IPS-18a (cell line): Measurements from ENCODE around the gene TRIO.

Experiments
- H3K27ac ChIP-seq: one replicate; pipeline ENCODE4 v1.5.1; 2013; ENCODE audit warnings: low read length
- H3K27me3 ChIP-seq: one replicate; pipeline ENCODE4 v1.6.1; 2013; ENCODE audit warnings: mild to moderate bottlenecking, low read length; ENCODE audit not compliant: control insufficient read depth, insufficient read depth
- H3K36me3 ChIP-seq: one replicate; pipeline ENCODE4 v1.6.1; 2013; ENCODE audit warnings: low read depth, low read length; ENCODE audit not compliant: control insufficient read depth
- H3K4me1 ChIP-seq: one replicate; pipeline ENCODE4 v1.6.1; 2013; ENCODE audit warnings: low read depth, low read length; ENCODE audit not compliant: control insufficient read depth
- H3K4me3 ChIP-seq: one replicate; pipeline ENCODE4 v1.5.1; 2013; ENCODE audit warnings: low read length
- H3K9ac ChIP-seq: one replicate; pipeline ENCODE4 v1.6.1; 2013; ENCODE audit warnings: mild to moderate bottlenecking, low read length, moderate library complexity
- H3K9me3 ChIP-seq: one replicate; pipeline ENCODE4 v1.6.1; 2013; ENCODE audit warnings: low read depth, low read length; ENCODE audit not compliant: control insufficient read depth

TRIO gene

DNA sequence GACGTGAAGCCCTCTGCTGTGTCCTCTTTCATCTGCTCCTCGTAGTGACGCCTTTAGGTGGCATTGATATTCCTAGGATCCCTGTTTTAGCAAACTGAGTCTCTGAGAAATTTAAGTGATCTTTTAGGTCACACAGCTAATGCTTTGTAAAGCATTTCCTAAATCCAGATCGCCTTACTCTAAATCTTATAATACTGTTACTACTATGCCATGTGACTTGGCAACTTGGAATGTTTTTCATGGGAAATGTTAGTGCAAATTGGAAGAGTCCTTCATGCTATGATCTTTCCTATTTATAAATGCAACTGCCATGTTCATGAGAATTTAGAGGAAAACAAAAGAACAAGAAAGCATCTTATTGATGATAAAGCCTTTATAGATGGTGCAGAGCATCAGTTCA is 212.2 kb downstream of the TRIO start:
- no peak overlapping the region for H3K9ac ChIP-seq
- no peak overlapping the region for H3K4me3 ChIP-seq
- peaks cover 18% of the 10 kb centered on the region for H3K4me1 ChIP-seq
- H3K27ac ChIP-seq: no peak overlapping the region
- no peaks in the 10 kb centered on the region for H3K9me3 ChIP-seq
- H3K27me3 ChIP-seq: no peaks in the 10 kb centered on the region
- H3K36me3 ChIP-seq: peaks cover 8% of the 10 kb centered on the region

DNA sequence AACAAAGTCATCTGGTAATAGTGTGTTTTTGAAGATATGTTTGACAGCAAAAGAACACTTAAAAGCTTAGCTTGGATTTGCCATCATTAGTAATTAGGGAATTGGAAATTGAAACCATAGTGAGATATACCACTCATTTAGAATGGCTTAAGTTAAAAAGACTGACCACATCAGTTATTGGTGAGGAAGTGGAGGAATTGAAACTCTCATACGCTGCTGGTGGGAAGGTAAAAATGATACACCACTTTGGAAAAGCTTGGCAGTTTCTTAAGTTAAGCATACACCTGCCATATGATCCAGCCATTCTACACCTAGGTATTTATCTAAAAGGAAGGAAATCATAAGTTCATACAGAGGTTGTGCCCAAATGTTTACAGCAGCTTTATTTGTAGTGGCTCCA is 213.2 kb downstream of the TRIO start:
- Histone ChIP-seq H3K9ac (no peak overlapping the region), H3K27ac (no peak overlapping the region), H3K9me3 (no peaks in the 10 kb centered on the region), H3K36me3 (peaks cover 13% of the 10 kb centered on the region), H3K27me3 (no peaks in the 10 kb centered on the region), H3K4me1 (peaks cover 18% of the 10 kb centered on the region), H3K4me3 (no peak overlapping the region)

DNA sequence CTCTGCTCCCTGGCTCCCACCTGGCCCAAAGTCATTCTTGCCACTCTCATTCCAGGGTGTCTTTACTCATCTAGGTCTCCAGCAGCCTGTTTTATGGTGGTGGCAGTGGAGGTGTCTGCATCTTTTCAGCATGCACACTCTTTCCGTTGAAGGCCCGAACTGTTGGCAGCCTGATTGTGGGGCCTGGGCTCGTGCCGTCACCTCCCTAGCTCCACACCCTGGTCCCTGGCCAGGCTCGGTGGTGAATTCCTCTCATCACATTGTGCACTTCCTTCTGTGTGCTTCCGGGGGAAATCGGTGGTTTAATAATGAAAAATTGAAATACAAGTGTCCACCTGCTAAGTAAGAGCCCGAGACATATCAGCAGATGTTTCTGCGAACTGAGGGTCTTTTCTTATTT is 214.3 kb downstream of the TRIO start:
- no peak overlapping the region for H3K27ac ChIP-seq
- peak overlapping the region; percentile 19 for H3K9ac ChIP-seq
- peak overlapping the region; percentile 61 for H3K4me3 ChIP-seq
- peaks cover 18% of the 10 kb centered on the region for H3K4me1 ChIP-seq
- H3K27me3 ChIP-seq: no peaks in the 10 kb centered on the region
- peaks cover 13% of the 10 kb centered on the region for H3K36me3 ChIP-seq
- H3K9me3 ChIP-seq: no peaks in the 10 kb centered on the region

DNA sequence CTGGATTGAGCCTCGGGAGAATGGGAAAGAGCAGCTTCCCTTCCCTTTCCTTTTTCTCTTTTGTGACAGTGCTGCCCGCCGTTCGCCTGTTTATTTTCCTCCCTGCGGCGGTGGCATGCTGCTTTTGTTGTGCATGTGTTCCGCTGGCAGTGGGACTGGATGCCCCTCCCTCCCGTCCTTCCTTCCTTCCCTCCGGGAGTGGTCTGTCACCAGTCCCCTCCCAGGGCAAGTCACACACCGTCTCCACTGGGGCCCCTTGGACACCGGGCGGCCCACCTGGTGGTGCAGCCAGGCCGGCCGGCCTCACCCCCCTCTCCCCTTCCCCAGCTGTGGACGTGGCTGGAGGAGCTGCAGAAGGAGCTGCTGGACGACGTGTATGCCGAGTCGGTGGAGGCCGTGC is 214.7 kb downstream of the TRIO start:
- H3K4me3 ChIP-seq: peak overlapping the region; percentile 61
- H3K27ac ChIP-seq: no peak overlapping the region
- no peaks in the 10 kb centered on the region for H3K9me3 ChIP-seq
- peaks cover 18% of the 10 kb centered on the region for H3K4me1 ChIP-seq
- H3K9ac ChIP-seq: peak overlapping the region; percentile 19
- no peaks in the 10 kb centered on the region for H3K27me3 ChIP-seq
- H3K36me3 ChIP-seq: peaks cover 13% of the 10 kb centered on the region

DNA sequence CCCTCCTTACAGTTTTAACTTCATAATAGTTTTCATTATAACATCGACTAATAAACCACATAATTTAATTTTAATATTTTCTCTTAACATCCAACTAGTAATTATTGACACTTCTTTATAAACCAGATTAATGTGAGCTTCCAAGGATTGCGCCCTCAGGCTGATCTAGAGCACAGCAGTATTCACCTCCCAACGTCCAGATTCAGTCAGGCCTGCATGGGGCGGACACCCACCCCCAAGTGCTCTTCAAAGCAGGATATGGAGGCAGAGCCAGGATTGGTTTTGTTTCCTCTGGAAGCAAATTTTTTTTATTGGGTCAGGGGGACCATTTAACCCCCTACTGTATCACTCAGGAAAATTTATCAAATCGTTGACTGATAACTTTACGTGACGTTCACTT is 215.4 kb downstream of the TRIO start:
- Histone ChIP-seq H3K9ac (no peak overlapping the region), H3K36me3 (peaks cover 15% of the 10 kb centered on the region), H3K9me3 (no peaks in the 10 kb centered on the region), H3K27ac (no peak overlapping the region), H3K27me3 (no peaks in the 10 kb centered on the region), H3K4me1 (peaks cover 18% of the 10 kb centered on the region), H3K4me3 (no peak overlapping the region)

DNA sequence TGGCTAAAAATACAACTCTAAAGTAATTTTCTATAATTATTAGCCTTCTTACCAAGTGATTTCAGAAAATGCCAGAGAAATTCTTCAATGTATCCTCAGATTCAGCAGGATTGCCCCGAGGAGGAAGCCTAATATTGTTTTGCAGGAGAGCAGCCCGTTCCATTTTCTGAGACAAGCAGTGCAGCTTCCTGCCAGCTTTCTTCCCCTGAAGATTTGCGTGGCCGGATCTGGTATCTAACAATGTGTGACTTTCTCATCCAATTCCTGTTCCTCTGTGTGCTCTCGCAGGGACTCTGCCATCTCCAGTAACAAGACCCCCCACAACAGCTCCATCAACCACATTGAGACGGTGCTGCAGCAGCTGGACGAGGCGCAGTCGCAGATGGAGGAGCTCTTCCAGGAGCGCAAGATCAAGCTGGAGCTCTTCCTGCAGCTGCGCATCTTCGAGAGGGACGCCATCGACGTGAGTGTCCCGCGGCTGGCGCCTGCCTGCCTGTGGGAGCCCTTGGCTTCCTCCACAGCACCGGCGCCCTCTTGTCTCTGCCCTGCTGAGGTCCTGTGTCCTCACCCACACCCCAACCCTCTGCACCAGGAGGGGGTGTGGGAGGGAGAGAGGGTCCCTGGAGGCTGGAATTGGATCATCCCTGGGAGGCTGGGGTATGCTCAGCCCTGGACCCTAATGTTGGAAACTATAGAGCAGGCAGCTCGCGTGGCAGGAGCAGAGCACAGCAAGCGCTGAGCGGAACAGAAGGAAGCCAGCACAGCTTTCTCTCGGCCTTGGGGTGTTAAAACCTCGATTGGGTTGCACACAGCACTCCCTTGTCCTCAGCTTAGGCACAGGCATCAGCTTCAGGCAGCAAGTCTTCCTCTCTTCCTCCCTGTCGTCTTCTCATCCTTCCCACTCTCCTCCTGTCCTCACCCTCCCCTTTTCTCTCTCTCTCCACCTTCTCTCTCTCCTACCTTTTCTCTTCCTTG is 216.2 kb downstream of the TRIO start:
- Histone ChIP-seq H3K4me3 (no peak overlapping the region), H3K9me3 (no peaks in the 10 kb centered on the region), H3K27me3 (no peaks in the 10 kb centered on the region), H3K9ac (no peak overlapping the region), H3K36me3 (peaks cover 19% of the 10 kb centered on the region), H3K27ac (no peak overlapping the region), H3K4me1 (peaks cover 18% of the 10 kb centered on the region)

DNA sequence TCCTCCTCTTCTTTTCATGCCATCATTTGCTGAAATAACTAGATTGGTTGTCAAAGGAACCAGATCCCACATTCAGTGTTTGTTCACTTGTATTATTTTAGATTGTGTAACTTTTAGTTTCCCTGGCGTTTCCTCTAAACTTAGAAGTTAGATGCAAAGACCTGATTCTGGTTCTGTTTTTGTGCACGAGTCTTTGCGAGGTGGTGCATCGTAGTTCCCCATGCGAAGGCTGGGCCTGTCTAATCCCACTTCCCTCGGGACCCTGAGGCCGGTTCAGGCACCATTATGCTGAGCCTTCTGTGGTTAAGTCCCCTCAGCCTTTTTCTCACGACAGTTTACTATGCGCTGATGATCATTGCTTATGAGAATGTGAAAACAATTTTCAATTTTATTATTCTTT is 219.3 kb downstream of the TRIO start:
- Histone ChIP-seq H3K27me3 (no peaks in the 10 kb centered on the region), H3K9ac (no peak overlapping the region), H3K36me3 (peaks cover 40% of the 10 kb centered on the region), H3K4me1 (peaks cover 5% of the 10 kb centered on the region), H3K4me3 (no peak overlapping the region), H3K27ac (no peak overlapping the region), H3K9me3 (no peaks in the 10 kb centered on the region)

DNA sequence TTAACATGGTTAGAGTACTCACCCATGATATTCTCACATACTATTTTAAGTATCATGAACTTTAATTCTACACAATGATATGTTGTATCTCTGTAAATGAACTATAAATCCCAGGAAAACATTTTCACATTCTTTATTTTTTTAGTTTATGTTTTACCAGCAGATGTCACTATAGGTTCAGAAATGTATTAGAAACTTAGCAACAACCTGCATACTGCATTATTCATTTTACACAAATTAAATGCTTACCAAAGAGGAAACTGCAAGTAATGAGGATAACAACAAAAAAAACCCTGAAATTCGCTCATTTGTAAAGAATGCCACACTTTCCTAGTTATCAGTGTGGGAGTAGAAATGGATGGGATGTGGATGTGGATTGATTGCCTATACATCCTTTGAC is 221.0 kb downstream of the TRIO start:
- Histone ChIP-seq H3K9me3 (no peaks in the 10 kb centered on the region), H3K4me1 (no peaks in the 10 kb centered on the region), H3K36me3 (peaks cover 55% of the 10 kb centered on the region), H3K27ac (no peak overlapping the region), H3K9ac (no peak overlapping the region), H3K4me3 (no peak overlapping the region), H3K27me3 (no peaks in the 10 kb centered on the region)

DNA sequence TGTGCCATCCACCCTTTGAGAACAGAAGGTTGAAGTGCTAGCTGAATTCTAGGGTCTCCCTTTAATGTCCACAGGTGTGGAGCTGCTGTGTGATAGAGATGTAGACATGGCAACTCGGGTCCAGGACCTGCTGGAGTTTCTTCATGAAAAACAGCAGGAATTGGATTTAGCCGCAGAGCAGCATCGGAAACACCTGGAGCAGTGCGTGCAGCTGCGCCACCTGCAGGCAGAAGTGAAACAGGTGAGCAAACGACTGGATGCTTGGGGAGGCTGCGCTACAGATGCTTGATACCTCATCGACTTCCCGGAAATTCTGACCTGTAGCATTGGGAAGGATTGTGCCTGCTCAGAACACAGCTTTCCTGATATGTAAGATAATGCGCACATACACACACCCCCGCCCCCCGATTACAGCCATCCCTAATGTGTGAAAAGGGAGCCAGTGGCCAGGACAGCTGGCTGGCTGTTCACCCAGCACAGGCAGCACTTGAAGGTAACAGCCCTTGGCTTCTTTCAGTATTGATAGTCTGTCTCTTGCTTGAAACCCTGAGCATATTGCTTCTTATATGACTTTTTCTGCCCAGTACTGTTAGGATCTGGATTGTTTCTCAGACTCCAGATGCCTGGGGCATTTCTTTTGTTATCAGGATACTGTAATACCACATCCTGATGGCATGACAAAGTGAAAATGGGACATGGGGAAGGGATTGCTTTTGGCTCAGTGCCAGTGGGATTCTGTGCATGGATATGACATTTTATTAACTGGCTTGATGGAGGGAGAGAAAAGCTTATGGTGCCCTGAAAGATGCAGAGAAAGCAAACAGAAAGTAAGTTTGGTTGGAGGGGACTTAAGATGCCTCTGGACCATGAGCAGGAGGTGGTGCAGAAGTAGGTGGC is 221.7 kb downstream of the TRIO start:
- no peaks in the 10 kb centered on the region for H3K27me3 ChIP-seq
- no peak overlapping the region for H3K4me3 ChIP-seq
- H3K27ac ChIP-seq: no peak overlapping the region
- H3K36me3 ChIP-seq: peaks cover 53% of the 10 kb centered on the region
- no peak overlapping the region for H3K9ac ChIP-seq
- H3K4me1 ChIP-seq: no peaks in the 10 kb centered on the region
- H3K9me3 ChIP-seq: no peaks in the 10 kb centered on the region

DNA sequence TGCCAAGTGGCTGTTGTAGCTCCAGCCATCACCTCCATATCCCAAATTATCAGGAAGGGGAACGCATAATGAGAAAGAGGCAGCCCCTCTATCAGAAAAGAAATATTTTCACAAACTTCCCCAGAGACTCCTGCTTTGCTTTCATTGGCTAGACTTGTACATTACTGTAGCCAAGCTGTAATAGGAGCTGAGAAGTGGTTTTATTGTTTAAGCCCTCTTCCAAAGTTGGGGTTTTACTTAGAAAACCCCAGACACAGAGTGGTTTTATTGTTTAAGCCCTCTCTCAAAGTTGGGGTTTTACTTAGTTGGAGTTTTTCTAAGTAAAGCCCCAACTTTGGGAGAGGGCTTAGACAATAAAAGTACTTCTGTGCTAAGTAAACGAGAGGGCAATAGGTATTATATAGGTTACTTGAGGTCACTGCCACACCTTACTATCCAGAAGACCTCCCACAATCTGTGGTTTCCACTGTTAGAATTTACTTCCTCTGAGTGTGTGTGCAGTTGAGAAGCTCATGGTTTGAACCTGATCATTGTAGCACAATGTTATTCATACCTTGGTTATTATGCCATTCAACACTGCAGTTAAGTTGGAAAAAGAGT is 222.8 kb downstream of the TRIO start:
- H3K4me1 ChIP-seq: no peaks in the 10 kb centered on the region
- H3K27ac ChIP-seq: no peak overlapping the region
- H3K9ac ChIP-seq: no peak overlapping the region
- H3K36me3 ChIP-seq: peaks cover 59% of the 10 kb centered on the region
- H3K27me3 ChIP-seq: no peaks in the 10 kb centered on the region
- H3K4me3 ChIP-seq: no peak overlapping the region
- H3K9me3 ChIP-seq: no peaks in the 10 kb centered on the region

DNA sequence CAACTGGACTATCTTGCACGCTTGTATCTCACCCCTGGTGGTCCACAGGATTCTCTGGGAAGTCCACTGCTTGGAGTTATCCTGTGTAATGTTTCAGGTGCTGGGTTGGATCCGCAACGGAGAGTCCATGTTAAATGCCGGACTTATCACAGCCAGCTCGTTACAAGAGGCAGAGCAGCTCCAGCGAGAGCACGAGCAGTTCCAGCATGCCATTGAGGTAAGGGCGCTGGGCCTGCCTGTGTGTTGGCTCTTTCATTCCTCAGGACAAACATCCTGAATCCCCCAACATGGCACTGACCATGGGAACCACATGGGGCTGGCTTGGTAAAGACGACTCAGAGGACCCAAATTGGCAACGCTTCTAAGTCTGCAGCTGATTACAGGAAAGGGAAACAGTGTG is 223.6 kb downstream of the TRIO start:
- H3K36me3 ChIP-seq: peaks cover 62% of the 10 kb centered on the region
- H3K4me3 ChIP-seq: no peak overlapping the region
- no peak overlapping the region for H3K27ac ChIP-seq

More for the DNA sequence above, 223.6 kb downstream of the TRIO start:
- Histone ChIP-seq H3K9ac (no peak overlapping the region), H3K4me1 (no peaks in the 10 kb centered on the region), H3K9me3 (no peaks in the 10 kb centered on the region), H3K27me3 (no peaks in the 10 kb centered on the region)
